Lower lobe of right lung (tissue), 2 donors: Measurements from ENCODE around the gene COL23A1. TPM values are rescaled to one million over a fixed set of nuclear protein-coding genes. Genes with fewer than 3 reads are reported as not detected.
A peak's percentile ranks its signal among the peaks of the same experiment; 100 is the strongest.

Source experiments
- ATAC-seq, 2 donors: fragments of 200-7000 bp; cut with Tn5 transposase; one replicate each; pipeline ENCODE4 v1.9.1; 2020 to 2022; ENCODE audit warnings: mild to moderate bottlenecking in 2 of 2, moderate library complexity in 2 of 2
- DNase-seq: peaks from one replicate; pipeline ENCODE4 v3.0.0-alpha.2; 2020
- H3K27ac ChIP-seq: fragments of 200-600 bp; one replicate; pipeline ENCODE4 v1.8.0; 2022
- H3K27me3 ChIP-seq: fragments of 200-600 bp; one replicate; pipeline ENCODE4 v1.8.0; 2022; ENCODE audit warnings: low read depth
- H3K36me3 ChIP-seq: fragments of 200-600 bp; one replicate; pipeline ENCODE4 v1.8.0; 2022; ENCODE audit warnings: mild to moderate bottlenecking
- H3K4me1 ChIP-seq: fragments of 200-600 bp; one replicate; pipeline ENCODE4 v1.8.0; 2022
- H3K4me3 ChIP-seq: fragments of 200-600 bp; one replicate; pipeline ENCODE4 v1.8.0; 2022; ENCODE audit warnings: mild to moderate bottlenecking
- H3K9me3 ChIP-seq: fragments of 200-600 bp; one replicate; pipeline ENCODE4 v1.8.0; 2022
- CTCF ChIP-seq: fragments of 200-600 bp; IDR thresholded peaks from one replicate; pipeline ENCODE4 v1.8.0; 2022; ENCODE audit warnings: antibody characterized with exemption, mild to moderate bottlenecking
- intact Hi-C: fragments of 100-400 bp; cut with DNase I; formaldehyde crosslinking; loops from one replicate; pipeline ENCODE4 v1.11.0; 2022
- total RNA-seq: library from RNA; stranded (reverse); fragmentation: NEBNext Ultra II Directional; extraction: Animal tissue kit (Norgen Biotek cat#: 25700); gene quantifications from one replicate; pipeline ENCODE4 v1.2.1, GENCODE V29; 2021
- donor health status: DM: no; HTN: yes; CAD: no; lungs with severe emphysema.

COL23A1 gene
- total RNA-seq, 1 donor from 2014 or later, result 1.2 TPM

GRCh38 chr5:178429156-178429468, 161.1 kb downstream of the COL23A1 start:
- Histone ChIP-seq H3K4me3 (no peak overlapping the region), H3K9me3 (no peaks in the 10 kb centered on the region), H3K4me1 (peaks cover 9% of the 10 kb centered on the region), H3K27ac (no peak overlapping the region), H3K27me3 (no peaks in the 10 kb centered on the region), H3K36me3 (no peaks in the 10 kb centered on the region)
- no peak for TF ChIP-seq CTCF
- ATAC-seq, result peak in 1 of 2 donors; percentile 18
- intact Hi-C loops, result no loop called here
- DNase-seq, result no peak

- intact Hi-C loops, result no loop called here
- DNase-seq, result peak; percentile 45
- no peaks in the 10 kb centered on the region for H3K27me3 ChIP-seq
- H3K36me3 ChIP-seq, result no peaks in the 10 kb centered on the region
- no peak for TF ChIP-seq CTCF
- peak in 1 of 2 donors; percentile 48 for ATAC-seq
- peaks cover 9% of the 10 kb centered on the region for H3K4me1 ChIP-seq
- no peak overlapping the region for H3K4me3 ChIP-seq
- H3K27ac ChIP-seq, result peak overlapping the region; percentile 41
- H3K9me3 ChIP-seq, result no peaks in the 10 kb centered on the region
Measured at GRCh38 chr5:178428341-178429155, 161.6 kb downstream of the COL23A1 start.

- Histone ChIP-seq H3K27ac (peak overlapping the region; percentile 41), H3K4me1 (peaks cover 9% of the 10 kb centered on the region), H3K4me3 (no peak overlapping the region), H3K9me3 (no peaks in the 10 kb centered on the region), H3K36me3 (no peaks in the 10 kb centered on the region), H3K27me3 (no peaks in the 10 kb centered on the region)
- TF ChIP-seq CTCF, result no peak
- ATAC-seq (no peak), DNase-seq (no peak)
- intact Hi-C loops, result no loop called here
Measured at GRCh38 chr5:178427576-178428197, 162.5 kb downstream of the COL23A1 start.

GRCh38 chr5:178426326-178427130, 163.7 kb downstream of the COL23A1 start:
- Histone ChIP-seq H3K4me1 (peaks cover 9% of the 10 kb centered on the region), H3K27me3 (no peaks in the 10 kb centered on the region), H3K27ac (no peak overlapping the region), H3K36me3 (no peaks in the 10 kb centered on the region), H3K4me3 (no peak overlapping the region), H3K9me3 (no peaks in the 10 kb centered on the region)
- TF ChIP-seq CTCF, result no peak
- ATAC-seq (no peak), DNase-seq (peak; percentile 20)
- intact Hi-C loops, result no loop called here

- no peak overlapping the region for H3K4me3 ChIP-seq
- no peaks in the 10 kb centered on the region for H3K27me3 ChIP-seq
- intact Hi-C loops, result no loop called here
- DNase-seq (peak; percentile 39), ATAC-seq (no peak)
- no peak for TF ChIP-seq CTCF
- H3K9me3 ChIP-seq, result no peaks in the 10 kb centered on the region
- no peaks in the 10 kb centered on the region for H3K36me3 ChIP-seq
- H3K27ac ChIP-seq, result no peak overlapping the region
- peaks cover 9% of the 10 kb centered on the region for H3K4me1 ChIP-seq
Measured at GRCh38 chr5:178425621-178426068, 164.5 kb downstream of the COL23A1 start.
